ENCODE measurements around the gene PRSS56. TPM values are rescaled to one million over a fixed set of nuclear protein-coding genes. Genes with fewer than 3 reads are reported as not detected.

PRSS56 gene
- total and polyA plus RNA-seq, 8 donors, result 0.02 TPM; not detected in 7

DNA sequence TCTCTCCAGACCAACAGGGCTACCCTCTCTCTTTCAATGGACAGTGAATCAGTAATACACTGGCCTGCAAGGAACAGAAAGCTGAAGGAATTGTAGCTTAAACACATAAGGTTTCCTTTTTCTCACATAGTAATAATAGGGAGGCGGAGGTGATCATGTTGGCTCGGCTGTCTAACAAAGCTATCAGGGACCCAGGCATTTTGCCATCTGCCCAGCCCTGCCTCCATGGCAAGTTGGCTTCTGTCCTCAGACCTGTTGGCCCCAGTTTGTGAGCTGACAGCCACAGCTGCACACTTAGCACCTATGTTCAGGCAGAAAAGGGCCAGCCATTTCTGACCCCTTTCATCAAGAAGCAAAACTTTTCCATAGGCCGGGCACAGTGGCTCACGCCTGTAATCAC is 17.3 kb downstream of the PRSS56 start:
- Histone ChIP-seq H3K9me3 (no peaks in the 10 kb centered on the region), H3K4me1 (no peaks in the 10 kb centered on the region), H3K4me3 (no peak overlapping the region), H3K36me3 (no peaks in the 10 kb centered on the region), H3K27me3 (no peaks in the 10 kb centered on the region), H3K27ac (no peak overlapping the region)
- intact Hi-C loops (cut with DNase I), result no loop called here
- peak; percentile 76 to 91 (median 88) for ATAC-seq
- TF ChIP-seq, protein P1, sequence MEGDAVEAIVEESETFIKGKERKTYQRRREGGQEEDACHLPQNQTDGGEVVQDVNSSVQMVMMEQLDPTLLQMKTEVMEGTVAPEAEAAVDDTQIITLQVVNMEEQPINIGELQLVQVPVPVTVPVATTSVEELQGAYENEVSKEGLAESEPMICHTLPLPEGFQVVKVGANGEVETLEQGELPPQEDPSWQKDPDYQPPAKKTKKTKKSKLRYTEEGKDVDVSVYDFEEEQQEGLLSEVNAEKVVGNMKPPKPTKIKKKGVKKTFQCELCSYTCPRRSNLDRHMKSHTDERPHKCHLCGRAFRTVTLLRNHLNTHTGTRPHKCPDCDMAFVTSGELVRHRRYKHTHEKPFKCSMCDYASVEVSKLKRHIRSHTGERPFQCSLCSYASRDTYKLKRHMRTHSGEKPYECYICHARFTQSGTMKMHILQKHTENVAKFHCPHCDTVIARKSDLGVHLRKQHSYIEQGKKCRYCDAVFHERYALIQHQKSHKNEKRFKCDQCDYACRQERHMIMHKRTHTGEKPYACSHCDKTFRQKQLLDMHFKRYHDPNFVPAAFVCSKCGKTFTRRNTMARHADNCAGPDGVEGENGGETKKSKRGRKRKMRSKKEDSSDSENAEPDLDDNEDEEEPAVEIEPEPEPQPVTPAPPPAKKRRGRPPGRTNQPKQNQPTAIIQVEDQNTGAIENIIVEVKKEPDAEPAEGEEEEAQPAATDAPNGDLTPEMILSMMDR (IDR thresholded peaks at IDR 0.05), result no peak
- DNase-seq, result peak in 5 of 6 donors; percentile 78 to 90 (median 83)
- no peak for FAIRE-seq
- 27 to 35% methylated on average over 4 of the region's 4 CpGs for WGBS, 2 donors

DNA sequence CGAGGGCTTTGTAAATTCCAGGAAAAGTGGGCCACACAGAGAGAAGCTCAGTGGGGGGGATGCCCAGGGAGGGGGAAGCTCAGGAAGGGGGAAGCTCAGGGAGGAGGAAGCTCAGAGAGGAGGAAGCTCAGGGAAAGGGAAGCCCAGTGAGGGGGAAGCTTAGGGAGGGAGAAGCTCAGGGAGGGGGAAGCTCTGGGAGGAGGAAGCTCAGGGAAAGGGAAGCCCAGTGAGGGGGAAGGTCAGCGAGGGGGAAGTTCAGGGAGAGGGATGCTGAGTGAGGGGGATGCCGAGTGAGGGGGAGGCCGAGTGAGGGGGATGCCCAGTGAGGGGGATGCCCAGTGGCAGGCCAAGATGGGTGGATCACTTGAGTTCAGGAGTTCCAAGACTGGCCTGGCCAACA is 18.5 kb downstream of the PRSS56 start:
- DNase-seq (peak in 2 of 6 donors; percentile 8 to 22), ATAC-seq (no peak), FAIRE-seq (no peak)
- Histone ChIP-seq H3K27me3 (no peaks in the 10 kb centered on the region), H3K36me3 (no peaks in the 10 kb centered on the region), H3K4me1 (no peaks in the 10 kb centered on the region), H3K9me3 (no peaks in the 10 kb centered on the region), H3K4me3 (no peak overlapping the region), H3K27ac (no peak overlapping the region)
- TF ChIP-seq, protein P1 (IDR thresholded peaks at IDR 0.05), result no peak
- intact Hi-C loops (cut with DNase I), result no loop called here
- 63 to 73% methylated on average over 4 of the region's 4 CpGs for WGBS, 2 donors

DNA sequence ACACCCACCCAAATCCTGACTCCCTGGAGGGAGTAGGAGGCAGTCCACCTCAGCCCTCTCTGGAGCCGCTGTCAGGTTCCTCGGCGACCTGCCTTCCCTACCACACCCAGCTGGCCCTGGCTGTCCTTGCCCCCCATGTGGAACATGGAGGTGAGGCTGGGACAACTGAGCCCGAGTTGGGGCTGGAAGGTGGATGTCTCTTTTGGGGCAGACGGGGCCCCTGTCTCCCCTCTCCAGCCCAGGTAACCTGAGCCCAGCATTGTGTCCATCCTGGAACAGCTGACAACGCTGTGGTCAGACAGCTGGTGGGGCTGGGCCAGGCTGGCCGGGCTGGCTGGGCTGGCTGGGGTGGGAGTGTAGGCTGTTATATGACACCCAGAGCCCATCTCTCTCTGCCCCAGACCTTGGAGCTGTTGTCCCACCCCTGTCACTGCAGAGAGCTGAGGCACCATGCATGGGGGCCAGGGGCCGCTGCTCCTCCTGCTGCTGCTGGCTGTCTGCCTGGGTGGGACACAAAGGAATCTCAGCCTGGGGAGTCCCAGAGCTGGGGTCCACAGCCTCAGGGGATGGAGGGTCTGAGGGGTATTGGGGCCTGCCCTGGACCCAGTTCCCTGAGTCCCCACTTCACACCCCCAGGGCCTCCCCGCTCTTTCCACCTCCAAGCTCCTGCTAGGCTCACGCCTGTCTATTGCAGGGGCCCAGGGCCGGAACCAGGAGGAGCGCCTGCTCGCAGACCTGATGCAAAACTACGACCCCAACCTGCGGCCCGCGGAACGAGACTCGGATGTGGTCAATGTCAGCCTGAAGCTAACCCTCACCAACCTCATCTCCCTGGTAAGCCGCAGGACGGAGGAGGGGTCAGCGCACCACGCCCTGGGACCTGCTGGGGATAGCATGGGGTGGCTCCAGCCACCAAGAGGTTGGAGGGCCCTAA is 19.4 kb downstream of the PRSS56 start, which contains the start of gene CHRNG:
CHRNG (plus strand) TSS at position 395 of the 934 bp plus-strand sequence; CDS start at position 451, 56 bp downstream.
- DNase-seq, result peak in 2 of 6 donors; percentile 11 to 70
- Histone ChIP-seq H3K9me3 (no peaks in the 10 kb centered on the region), H3K4me1 (no peaks in the 10 kb centered on the region), H3K27ac (no peak within 1 kb of the TSS), H3K4me3 (no peak within 1 kb of the TSS), H3K36me3 (no peaks in the 10 kb centered on the region), H3K27me3 (no peaks in the 10 kb centered on the region)
- ATAC-seq, result no peak
- intact Hi-C loops (cut with DNase I), result no loop called here
- WGBS, 2 donors, result 60 to 61% methylated on average over 23 of the region's 23 CpGs
- TF ChIP-seq, protein P1 (IDR thresholded peaks at IDR 0.05), result no peak
- no peak for FAIRE-seq

DNA sequence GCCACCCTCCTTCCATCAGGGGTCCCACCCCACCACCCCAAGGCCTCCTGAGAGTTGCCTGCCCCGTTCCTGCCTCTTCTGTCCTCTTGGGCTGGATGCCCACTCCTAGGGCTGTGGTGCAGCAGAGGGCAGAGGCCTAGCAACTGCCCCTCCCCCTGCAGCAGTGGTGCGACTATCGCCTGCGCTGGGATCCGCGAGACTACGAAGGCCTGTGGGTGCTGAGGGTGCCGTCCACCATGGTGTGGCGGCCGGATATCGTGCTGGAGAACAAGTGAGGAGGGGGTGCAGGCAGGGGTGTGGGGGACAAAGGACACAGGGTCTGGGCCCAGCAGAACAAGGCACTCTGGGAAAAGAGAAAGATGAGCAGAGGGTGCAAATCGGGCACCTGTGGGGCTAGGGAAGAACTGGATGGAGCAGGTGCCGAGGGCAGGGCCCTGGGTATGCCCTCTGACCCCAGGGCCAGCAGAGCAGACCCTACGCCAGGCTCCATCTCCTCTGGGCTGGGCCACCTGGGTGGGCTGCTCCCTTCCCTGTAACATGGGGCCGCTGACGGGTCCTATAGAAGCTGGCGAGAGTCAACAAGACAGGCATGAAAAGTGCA is 20.4 kb downstream of the PRSS56 start:
- no peaks in the 10 kb centered on the region for H3K4me1 ChIP-seq
- H3K27ac ChIP-seq, result no peak overlapping the region
- TF ChIP-seq, protein P1 (IDR thresholded peaks at IDR 0.05), result no peak
- peak in 1 of 6 donors; percentile 68 for DNase-seq
- no peak for FAIRE-seq
- no peak for ATAC-seq
- no peak overlapping the region for H3K4me3 ChIP-seq
- no peaks in the 10 kb centered on the region for H3K27me3 ChIP-seq
- intact Hi-C loops (cut with DNase I), result no loop called here
- H3K36me3 ChIP-seq, result no peaks in the 10 kb centered on the region
- no peaks in the 10 kb centered on the region for H3K9me3 ChIP-seq
- WGBS, 2 donors, result 78 to 81% methylated on average over 17 of the region's 17 CpGs
